Mucosa of descending colon (tissue), 3 donors: ENCODE results near the gene SNX3. TPM values are rescaled to one million over a fixed set of nuclear protein-coding genes. Genes with fewer than 3 reads are reported as not detected.
"Not testable (repeated sequence)": the region's sequence is repeated elsewhere in the genome, so short reads cannot be mapped to it uniquely, and the experiment has no call there.

Source experiments
- ATAC-seq: fragments of 200-7000 bp; cut with Tn5 transposase; one replicate; pipeline ENCODE4 v1.9.1; 2020; ENCODE audit warnings: mild to moderate bottlenecking, moderate library complexity
- DNase-seq, 3 donors: peaks; one replicate each; pipeline ENCODE4 v3.0.0-alpha.2; 2020
- H3K36me3 ChIP-seq: fragments of 200-600 bp; one replicate; pipeline ENCODE4 v1.8.0; 2021; ENCODE audit warnings: low read depth, mild to moderate bottlenecking
- H3K4me1 ChIP-seq: fragments of 200-600 bp; one replicate; pipeline ENCODE4 v1.8.0; 2021; ENCODE audit warnings: low read depth, mild to moderate bottlenecking
- H3K4me3 ChIP-seq: fragments of 200-600 bp; one replicate; pipeline ENCODE4 v1.8.0; 2021; ENCODE audit warnings: mild to moderate bottlenecking
- H3K9me3 ChIP-seq: fragments of 200-600 bp; one replicate; pipeline ENCODE4 v1.8.0; 2021; ENCODE audit warnings: mild to moderate bottlenecking
- CTCF ChIP-seq: fragments of 200-600 bp; IDR thresholded peaks from one replicate; pipeline ENCODE4 v1.8.0; 2022; ENCODE audit warnings: antibody characterized with exemption, mild to moderate bottlenecking
- intact Hi-C, 2 donors: fragments of 100-400 bp; cut with DNase I in 1 of 2; cut with micrococcal nuclease in 1 of 2; formaldehyde crosslinking; loops; one replicate each; pipeline versions ENCODE4 v1.11.0 to v1.11.1; 2022; cut with DNase I, micrococcal nuclease
- total RNA-seq, 3 donors: library from RNA; stranded (reverse); fragmentation: NEBNext Ultra II Directional in 2 of 3; extraction: Animal tissue kit (Norgen Biotek cat#: 25700) in 2 of 3; gene quantifications; one replicate each; pipeline versions ENCODE4 v1.2.1 to v1.2.4, GENCODE V29; 2021 to 2023
- donor health status: DM: no; HTN: no; CAD: no; lungs with moderate emphysema.
- donor health status: DM: no; HTN: no; CAD: no.
- donor health status: DM: no; HTN: yes; CAD: no.

Gene SNX3
- total RNA-seq, 3 donors from 2014 or later, result 97.8 to 139 (median 103) TPM

GRCh38 chr6:108253241-108253640 lies 7.6 kb downstream of the SNX3 start:
- Histone ChIP-seq H3K4me3 (no peak overlapping the region), H3K36me3 (no peaks in the 10 kb centered on the region), H3K4me1 (peaks cover 12% of the 10 kb centered on the region), H3K9me3 (no peaks in the 10 kb centered on the region)
- intact Hi-C loops, result no loop called here
- ATAC-seq (no peak), DNase-seq (no peak)
- TF ChIP-seq CTCF, result no peak

GRCh38 chr6:108252055-108252454 lies 8.8 kb downstream of the SNX3 start:
- DNase-seq (no peak), ATAC-seq (no peak)
- intact Hi-C loops, result no loop called here
- no peak for TF ChIP-seq CTCF
- no peaks in the 10 kb centered on the region for H3K9me3 ChIP-seq
- no peaks in the 10 kb centered on the region for H3K36me3 ChIP-seq
- H3K4me1 ChIP-seq, result peaks cover 12% of the 10 kb centered on the region
- no peak overlapping the region for H3K4me3 ChIP-seq

GRCh38 chr6:108251252-108251651 lies 9.6 kb downstream of the SNX3 start:
- H3K4me1 ChIP-seq, result peaks cover 12% of the 10 kb centered on the region
- TF ChIP-seq CTCF, result no peak
- H3K9me3 ChIP-seq, result no peaks in the 10 kb centered on the region
- no peaks in the 10 kb centered on the region for H3K36me3 ChIP-seq
- ATAC-seq (no peak), DNase-seq (no peak)
- H3K4me3 ChIP-seq, result no peak overlapping the region
- intact Hi-C loops, result no loop called here

- no peak for ATAC-seq
- no peak overlapping the region for H3K4me3 ChIP-seq
- peaks cover 12% of the 10 kb centered on the region for H3K4me1 ChIP-seq
- no peaks in the 10 kb centered on the region for H3K36me3 ChIP-seq
- no peak for DNase-seq
- no peak for TF ChIP-seq CTCF
- H3K9me3 ChIP-seq, result no peaks in the 10 kb centered on the region
- intact Hi-C loops, result no loop called here
Observed at GRCh38 chr6:108250240-108250866, 10.5 kb downstream of the SNX3 start.

GRCh38 chr6:108247965-108248536 lies 12.8 kb downstream of the SNX3 start:
- no peaks in the 10 kb centered on the region for H3K36me3 ChIP-seq
- intact Hi-C loops, result no loop called here
- no peak for DNase-seq
- peaks cover 12% of the 10 kb centered on the region for H3K4me1 ChIP-seq
- no peak for TF ChIP-seq CTCF
- ATAC-seq, result no peak
- no peaks in the 10 kb centered on the region for H3K9me3 ChIP-seq
- H3K4me3 ChIP-seq, result no peak overlapping the region

GRCh38 chr6:108245095-108245494 lies 15.7 kb downstream of the SNX3 start:
- H3K4me3 ChIP-seq, H3K4me1 ChIP-seq, H3K9me3 ChIP-seq, H3K36me3 ChIP-seq, DNase-seq, intact Hi-C loops, ATAC-seq: not testable (repeated sequence)
